ENCODE results near the gene ATP5ME.

- TF ChIP-seq POLR2A (IDR thresholded peaks at IDR 0.05; ENCODE audit: low read length): no peak
- TF ChIP-seq GATA1 (IDR thresholded peaks at IDR 0.05; ENCODE audit: low read depth, low read length): no peak
These were observed 39.5 kb downstream of the ATP5ME start for GRCh38 chr4:634599-634985.

Measured in erythroblast (primary cell).